Measurements from ENCODE around the gene CSNK2B.

- TF ChIP-seq ZNF274 (IDR thresholded peaks at IDR 0.05; ENCODE audit: low read depth, low read length) (no peak), YY1 (IDR thresholded peaks at IDR 0.05; ENCODE audit: insufficient read depth, insufficient read length) (no peak)
Observed at GRCh38 chr6:31692886-31693285, 27.0 kb downstream of the CSNK2B start.
